ENCODE measurements around the gene ESR1. TPM values are rescaled to one million over a fixed set of nuclear protein-coding genes. Genes with fewer than 3 reads are reported as not detected.

Gene ESR1
- total RNA-seq, 1 donor from 2014 or later = not detected

- peaks cover 12% of the 10 kb centered on the region for H3K9me3 Mint-ChIP-seq (ENCODE audit: low read depth)
- H3K4me1 Mint-ChIP-seq (ENCODE audit: low read depth) = no peaks in the 10 kb centered on the region
- H3K36me3 Mint-ChIP-seq (ENCODE audit: insufficient read depth) = no peaks in the 10 kb centered on the region
- no peaks in the 10 kb centered on the region for H3K27me3 Mint-ChIP-seq
- no peak for DNase-seq (ENCODE audit: low spot score, unreplicated experiment)
- H3K4me3 Mint-ChIP-seq (ENCODE audit: low read depth) = no peak overlapping the region
- no peak overlapping the region for H3K27ac Mint-ChIP-seq
- no peak for TF ChIP-seq CTCF (IDR thresholded peaks at IDR 0.05; ENCODE audit: unreplicated experiment)
These were observed 23.8 kb upstream of the ESR1 start for GRCh38 chr6:151783692-151784091.

- no peak for TF ChIP-seq CTCF (IDR thresholded peaks at IDR 0.05; ENCODE audit: unreplicated experiment)
- Mint-ChIP-seq H3K27me3 (no peaks in the 10 kb centered on the region), H3K4me3 (ENCODE audit: low read depth) (no peak overlapping the region), H3K4me1 (ENCODE audit: low read depth) (no peaks in the 10 kb centered on the region), H3K27ac (no peak overlapping the region), H3K9me3 (ENCODE audit: low read depth) (peaks cover 12% of the 10 kb centered on the region), H3K36me3 (ENCODE audit: insufficient read depth) (no peaks in the 10 kb centered on the region)
- DNase-seq (ENCODE audit: low spot score, unreplicated experiment) = no peak
These were observed 22.9 kb upstream of the ESR1 start for GRCh38 chr6:151784441-151785214.

GRCh38 chr6:151796842-151797530, 10.5 kb upstream of the ESR1 start:
- no peak for DNase-seq (ENCODE audit: low spot score, unreplicated experiment)
- H3K4me1 Mint-ChIP-seq (ENCODE audit: low read depth) = peaks cover 5% of the 10 kb centered on the region
- H3K27ac Mint-ChIP-seq = no peak overlapping the region
- H3K36me3 Mint-ChIP-seq (ENCODE audit: insufficient read depth) = no peaks in the 10 kb centered on the region
- TF ChIP-seq CTCF (IDR thresholded peaks at IDR 0.05; ENCODE audit: unreplicated experiment) = no peak
- peaks cover 10% of the 10 kb centered on the region for H3K27me3 Mint-ChIP-seq
- H3K9me3 Mint-ChIP-seq (ENCODE audit: low read depth) = no peaks in the 10 kb centered on the region
- H3K4me3 Mint-ChIP-seq (ENCODE audit: low read depth) = no peak overlapping the region

- H3K27me3 Mint-ChIP-seq = peaks cover 57% of the 10 kb centered on the region
These were observed 3.7 kb upstream of the ESR1 start for GRCh38 chr6:151803743-151804142.

More at GRCh38 chr6:151803743-151804142, 3.7 kb upstream of the ESR1 start:
- Mint-ChIP-seq H3K36me3 (ENCODE audit: insufficient read depth) (no peaks in the 10 kb centered on the region), H3K4me3 (ENCODE audit: low read depth) (no peak overlapping the region), H3K9me3 (ENCODE audit: low read depth) (no peaks in the 10 kb centered on the region), H3K27ac (no peak overlapping the region), H3K4me1 (ENCODE audit: low read depth) (peaks cover 10% of the 10 kb centered on the region)
- DNase-seq (ENCODE audit: low spot score, unreplicated experiment) = no peak
- TF ChIP-seq CTCF (IDR thresholded peaks at IDR 0.05; ENCODE audit: unreplicated experiment) = no peak
